ENCODE data around the gene SEMA3A.

SEMA3A gene

DNA sequence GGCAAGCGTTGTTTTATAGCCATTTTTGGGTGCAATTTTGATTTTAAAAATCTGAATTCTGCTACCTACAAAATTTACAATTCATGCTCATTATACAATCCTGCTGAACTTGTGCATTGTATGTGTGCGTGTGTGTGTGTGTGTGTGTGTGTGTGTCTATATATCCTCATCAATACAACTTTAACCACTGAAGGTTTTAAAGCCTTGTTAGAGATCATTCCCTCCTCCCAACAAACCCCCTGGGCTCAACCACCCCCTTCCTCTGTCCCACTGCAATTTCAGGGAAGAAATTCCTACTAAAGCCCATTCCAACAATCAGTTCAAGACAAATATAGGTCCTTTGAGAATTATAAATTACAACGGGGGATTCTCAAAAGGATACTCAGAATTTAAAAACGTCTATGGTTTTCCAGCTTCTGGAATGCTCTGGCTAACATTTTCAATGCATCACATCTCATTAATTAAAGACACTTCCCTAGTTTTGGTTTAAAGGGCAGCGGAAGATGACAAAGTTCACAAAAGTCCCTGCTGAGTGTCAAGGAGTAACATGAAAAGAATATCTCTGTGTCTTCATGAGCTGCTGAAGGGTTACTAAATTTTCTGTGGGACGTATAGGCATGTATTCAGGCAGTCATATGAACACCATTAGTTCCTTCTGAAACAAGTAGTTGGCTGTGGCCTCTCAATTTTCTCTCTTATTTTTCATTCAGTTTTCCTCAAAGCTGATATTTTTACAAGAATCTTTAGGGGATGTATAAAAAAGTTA is 889 bp upstream of the SEMA3A start:
- no peak for DNase-seq (ENCODE audit: low read depth)

DNA sequence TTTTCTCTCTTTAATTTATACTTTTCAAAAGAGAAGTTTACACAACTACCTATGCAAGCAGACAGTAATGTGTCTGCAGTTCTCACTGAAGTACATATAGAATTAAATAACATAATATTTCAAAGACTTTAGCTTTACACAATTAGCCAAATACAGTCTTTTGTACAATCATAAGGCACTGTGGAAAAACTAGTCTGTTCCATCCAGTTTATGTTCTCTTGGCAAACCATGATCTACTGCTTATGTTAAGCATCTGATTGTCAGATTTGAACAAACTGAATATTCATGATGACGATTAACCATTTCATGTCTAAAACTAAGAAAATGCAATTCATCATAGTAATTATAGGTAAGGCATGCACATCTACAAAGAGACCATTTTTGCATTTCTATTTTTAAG is 842 bp downstream of the SEMA3A start:
- no peak for DNase-seq (ENCODE audit: low read depth)

DNA sequence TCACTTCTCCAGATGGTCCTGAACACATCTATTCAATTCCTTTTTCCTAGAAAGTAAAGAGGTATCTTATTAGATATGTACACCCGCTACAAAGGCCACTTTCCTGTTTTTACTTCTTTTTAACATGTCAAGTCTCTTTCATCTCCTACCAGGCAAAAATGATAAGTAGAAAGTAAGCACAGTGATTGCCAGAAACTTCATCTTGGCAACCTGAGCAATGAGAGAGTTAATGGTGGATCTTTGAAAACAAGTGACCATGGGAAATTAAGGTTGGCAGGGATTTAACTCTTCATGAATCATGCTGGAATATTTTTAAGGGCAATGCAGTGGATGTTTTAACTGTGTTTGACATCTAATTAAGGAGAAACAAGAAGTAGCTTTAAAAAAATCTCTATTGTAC is 2.7 kb downstream of the SEMA3A start:
- no peak for DNase-seq (ENCODE audit: low read depth)

DNA sequence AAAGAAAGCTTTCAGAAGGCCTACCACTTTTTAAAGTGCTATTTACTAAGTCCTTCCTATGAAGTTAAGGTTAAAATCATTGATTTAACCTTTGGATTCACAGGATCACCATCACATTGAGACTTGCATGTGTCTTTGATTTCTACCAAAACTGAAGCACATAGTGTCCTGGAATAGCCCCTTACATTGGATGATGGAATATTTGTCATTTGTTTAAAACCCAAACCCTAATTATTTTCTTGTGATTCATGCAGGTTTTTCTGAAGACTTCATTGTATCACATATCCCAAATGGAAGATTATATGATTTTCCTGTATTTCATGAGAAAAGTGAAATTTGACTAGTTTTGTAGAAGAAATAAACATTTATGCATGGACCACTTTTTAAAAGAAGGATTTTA is 3.3 kb downstream of the SEMA3A start:
- no peak for DNase-seq (ENCODE audit: low read depth)

DNA sequence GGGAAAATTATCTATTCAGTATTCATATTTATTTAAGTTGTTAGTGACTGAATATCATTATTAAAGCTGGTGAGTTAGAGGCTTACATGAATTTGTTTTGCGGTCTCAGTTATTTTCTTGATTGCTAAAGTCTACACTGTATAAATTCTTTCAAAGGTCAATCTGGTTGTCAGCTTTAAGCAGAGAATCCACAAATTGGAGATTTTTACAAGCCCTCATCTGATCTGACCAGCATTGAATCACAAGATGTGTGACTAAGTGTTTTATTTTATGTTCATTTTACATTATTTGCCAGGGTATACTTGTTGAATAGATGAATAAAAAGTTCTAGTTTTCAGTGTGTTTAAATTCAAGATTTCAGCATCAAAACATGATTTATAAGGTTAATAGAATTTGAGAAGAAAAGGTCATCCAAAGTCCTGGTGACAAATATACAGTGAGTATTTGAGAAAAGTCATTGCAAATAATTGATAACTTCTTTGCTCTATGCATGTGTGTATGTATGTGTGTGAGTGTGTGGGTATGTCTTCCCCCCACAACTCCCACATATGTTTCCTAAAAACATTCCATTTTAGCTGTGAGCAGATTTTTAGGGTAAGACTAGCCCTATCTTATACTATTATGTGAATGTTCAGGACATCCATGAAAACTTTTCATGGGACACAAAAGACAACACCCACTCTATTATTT is 4.4 kb downstream of the SEMA3A start:
- DNase-seq (ENCODE audit: low read depth), result no peak

DNA sequence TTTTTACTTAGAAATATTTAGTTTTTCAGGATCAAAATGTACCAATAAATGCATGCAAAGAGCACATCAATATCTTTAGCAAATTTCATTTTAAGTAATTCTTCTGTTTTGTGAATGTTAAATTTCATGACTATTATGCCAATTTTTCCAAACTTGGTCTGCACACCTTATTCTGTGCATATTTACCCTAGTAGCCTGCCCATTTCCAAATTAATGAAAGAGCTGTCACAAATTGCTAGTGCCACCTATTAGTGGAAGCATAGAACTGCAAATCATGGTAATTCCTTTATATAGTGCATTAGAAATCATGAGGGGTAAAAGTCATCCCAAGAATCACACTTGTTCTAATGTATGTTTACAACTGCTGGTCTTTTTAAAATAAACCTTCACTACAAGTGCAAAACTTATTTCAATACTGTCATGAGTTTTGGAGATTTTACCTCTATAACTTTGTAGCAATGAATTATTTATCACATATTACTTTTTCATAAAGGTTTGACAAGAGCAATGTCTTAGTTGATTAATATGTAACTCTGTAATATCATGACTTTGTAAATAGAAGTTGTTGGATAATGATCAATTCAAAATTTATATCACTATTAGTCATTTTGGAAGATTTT is 5.7 kb downstream of the SEMA3A start:
- DNase-seq (ENCODE audit: low read depth), result no peak

DNA sequence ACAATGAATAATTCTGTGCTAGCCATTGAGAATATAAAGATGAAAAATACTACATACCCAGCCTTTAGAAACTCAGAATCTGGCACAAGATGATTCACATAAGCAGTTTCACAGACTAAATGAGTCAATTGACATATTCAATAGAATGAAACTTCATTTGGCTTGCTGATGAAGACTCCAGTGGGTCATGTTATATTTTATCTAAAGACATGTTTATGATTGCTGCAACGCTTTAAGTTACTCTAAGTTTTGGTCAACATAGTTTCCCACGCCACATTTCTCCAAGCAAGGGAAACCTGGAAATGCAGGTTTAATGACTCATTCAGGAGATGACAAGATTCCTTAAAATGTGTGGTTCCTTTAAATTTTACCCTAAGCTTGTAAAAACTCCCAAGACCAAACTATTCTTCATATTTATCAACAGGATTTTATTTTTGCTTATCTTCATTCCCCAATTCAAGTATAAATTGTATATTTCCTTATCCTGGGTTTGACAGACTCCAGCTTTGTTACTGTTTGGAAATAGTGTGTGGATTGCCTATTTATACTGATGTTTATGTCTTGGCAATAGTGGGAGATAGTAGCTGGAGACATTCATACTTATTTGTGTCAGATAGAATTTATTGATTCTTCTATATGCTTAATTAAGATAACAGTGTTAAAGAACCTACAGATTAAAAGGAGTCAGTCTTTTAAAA is 6.6 kb downstream of the SEMA3A start:
- DNase-seq (ENCODE audit: low read depth), result no peak

DNA sequence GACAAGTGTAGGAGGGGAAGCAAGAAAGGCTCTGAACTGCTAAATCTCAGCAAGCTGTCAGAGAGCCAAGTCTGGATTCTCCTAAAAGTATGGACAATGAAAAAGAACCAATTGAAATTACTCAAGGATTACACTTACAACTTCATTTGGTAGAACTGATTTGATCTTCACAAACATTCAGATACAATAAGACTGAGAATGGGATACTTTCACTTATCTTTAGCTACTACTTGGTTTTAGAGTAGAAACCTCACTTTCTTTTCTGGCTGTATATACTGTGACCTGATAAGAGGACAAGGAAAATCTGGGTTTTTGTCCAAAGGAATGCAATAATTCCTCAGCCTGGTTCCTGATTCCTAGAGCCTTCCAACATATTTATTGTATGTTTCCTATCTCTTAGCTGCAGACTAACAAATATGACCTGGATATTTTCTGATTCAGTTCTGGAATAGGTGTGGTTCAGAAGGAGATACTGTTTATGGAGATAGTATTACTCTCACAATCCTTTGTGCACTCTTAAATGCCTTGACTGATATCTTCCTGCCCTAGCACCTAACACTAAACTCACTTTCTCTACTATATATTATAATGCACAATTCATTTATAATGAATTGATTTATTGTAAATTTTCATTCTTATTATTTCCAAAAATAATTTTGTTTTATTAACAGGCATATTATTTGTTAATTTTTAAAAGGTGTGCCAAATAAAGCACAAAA is 7.3 kb downstream of the SEMA3A start:
- DNase-seq (ENCODE audit: low read depth), result no peak

DNA sequence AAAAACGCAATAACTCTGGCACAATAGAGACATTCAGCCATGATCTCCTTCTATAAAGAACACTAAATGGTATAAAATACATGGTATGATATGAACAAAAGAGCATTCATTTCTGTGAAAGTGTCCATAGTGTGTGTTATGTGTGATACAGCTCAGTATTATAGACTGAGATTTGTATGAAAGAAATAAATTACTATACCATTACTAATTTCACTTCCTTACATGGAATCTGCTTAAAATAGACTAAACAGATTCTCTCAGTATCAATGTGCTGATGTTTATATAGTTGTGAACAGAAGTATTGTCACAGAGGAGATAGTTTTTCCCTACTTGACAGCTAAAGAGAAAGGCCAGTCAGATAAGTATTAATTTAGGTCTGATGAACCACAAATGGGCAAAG is 10.8 kb downstream of the SEMA3A start:
- DNase-seq (ENCODE audit: low read depth), result no peak

DNA sequence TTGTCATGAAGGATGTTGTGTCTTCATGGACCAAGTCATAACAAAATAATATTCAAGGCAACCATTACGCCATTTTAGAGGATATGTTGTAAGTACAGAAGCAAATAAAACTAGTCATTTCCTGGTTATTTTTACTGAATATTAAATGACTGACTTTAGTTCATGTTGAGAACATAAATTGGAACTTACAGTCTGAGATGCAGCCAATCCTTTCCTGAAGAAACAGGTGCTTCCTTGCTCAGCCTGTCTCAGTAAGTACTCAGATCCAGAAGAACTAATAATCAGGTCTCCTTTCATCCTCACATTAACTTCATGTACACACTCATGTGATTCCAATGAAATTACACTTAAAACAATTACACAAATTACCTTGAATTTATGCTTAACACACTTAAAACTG is 12.3 kb downstream of the SEMA3A start:
- no peak for DNase-seq (ENCODE audit: low read depth)

DNA sequence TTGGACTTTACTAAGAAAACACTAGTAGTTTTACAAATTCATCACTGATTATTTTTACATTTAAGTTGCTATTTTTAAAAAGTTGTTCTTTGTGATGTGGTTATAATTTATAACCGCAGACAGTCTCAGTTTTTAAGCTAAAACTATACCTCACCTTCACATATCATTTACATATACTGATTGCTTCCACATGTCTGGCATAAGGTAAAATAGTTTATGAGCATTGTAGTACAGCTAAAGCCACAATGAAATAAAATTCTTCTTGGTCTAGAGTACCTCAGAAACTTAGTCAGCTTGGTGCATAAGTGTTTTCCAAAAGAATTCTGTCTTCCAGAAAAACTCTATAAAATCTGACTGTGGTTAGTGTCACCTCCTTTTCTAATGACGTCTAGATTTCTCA is 13.0 kb downstream of the SEMA3A start:
- no peak for DNase-seq (ENCODE audit: low read depth)

DNA sequence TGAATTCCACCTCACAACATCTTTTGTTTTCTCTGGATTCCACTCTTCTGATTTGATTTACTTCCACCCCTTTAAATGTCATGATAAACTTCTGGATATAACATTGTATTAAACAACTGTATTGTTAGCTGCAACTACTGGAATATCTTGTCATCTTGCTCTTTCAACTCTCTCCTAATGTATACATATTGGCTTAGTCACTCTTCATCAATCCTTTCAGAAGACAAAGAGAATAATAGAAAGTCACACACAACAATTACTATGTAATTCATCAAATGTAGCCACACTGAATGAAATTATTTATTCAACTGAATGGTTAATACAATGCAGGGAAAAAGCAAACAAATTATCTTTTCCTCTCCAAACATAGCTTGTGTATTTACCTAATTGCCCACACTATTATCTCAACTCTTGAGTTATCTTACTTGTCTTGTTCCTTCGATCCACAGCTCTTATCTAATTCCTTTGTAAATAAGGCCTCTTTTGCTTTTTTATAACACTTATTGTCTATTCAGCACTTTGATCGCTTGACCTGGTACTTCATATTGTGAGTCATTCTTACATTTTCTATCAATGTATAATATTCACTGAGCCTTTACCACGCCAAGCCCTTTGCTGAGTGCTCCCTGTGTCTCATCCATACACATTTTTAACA is 16.7 kb downstream of the SEMA3A start:
- no peak for DNase-seq (ENCODE audit: low read depth)

DNA sequence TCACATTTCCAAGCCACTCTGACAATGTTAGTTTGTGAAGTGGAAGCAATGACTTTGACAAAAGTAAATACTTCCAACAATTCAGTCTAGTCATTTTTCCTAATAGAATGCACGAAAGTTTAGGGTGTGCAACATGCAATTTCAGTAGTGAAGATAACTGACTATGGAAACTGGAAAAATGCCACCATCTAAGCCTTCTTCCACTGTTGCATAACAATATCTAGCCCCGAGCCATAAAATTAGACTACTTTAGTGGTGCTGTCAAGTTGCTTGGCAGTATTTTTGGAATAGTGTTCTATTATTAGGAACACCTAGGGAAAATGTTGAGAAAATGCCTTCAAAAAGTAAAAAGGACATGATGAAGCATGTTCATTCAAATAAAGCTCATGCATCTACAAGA is 17.9 kb downstream of the SEMA3A start:
- no peak for DNase-seq (ENCODE audit: low read depth)

DNA sequence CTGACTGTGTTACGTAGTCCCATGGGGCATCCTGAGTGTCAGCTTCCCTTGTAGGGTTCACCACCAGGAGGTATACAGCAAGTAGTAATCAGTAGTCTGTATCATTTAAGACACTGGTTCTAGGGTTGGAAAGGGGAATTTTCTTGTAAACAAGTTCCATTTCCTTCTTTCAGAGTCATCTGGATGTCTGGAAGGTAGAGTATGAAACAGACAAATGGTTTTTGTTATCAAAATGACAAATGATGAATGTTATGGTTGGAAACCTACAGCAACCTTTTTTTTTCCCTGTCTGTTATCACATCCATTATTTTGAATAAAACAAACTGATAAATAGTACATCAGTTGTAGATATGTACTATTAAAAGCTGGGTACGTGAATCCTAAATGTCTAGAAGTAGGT is 19.1 kb downstream of the SEMA3A start:
- no peak for DNase-seq (ENCODE audit: low read depth)

DNA sequence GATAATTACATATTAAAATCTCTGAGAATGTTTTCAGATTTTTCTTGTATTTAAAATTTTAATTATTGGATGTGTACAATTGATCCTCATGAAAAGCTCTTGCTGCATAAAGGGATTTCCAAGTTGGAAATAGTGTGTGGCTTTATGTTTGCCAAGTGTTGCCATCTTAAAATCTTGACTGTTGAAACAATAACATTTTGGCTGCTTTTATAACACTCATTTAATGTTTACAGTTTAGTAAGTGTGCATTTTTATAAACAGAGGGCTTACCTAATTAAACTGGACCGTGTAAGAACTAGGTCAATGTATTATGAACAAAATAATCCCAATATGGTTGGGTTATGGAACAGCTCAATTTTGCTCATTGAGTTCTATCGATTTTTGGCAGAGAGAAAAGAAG is 23.9 kb downstream of the SEMA3A start:
- DNase-seq (ENCODE audit: low read depth), result no peak

DNA sequence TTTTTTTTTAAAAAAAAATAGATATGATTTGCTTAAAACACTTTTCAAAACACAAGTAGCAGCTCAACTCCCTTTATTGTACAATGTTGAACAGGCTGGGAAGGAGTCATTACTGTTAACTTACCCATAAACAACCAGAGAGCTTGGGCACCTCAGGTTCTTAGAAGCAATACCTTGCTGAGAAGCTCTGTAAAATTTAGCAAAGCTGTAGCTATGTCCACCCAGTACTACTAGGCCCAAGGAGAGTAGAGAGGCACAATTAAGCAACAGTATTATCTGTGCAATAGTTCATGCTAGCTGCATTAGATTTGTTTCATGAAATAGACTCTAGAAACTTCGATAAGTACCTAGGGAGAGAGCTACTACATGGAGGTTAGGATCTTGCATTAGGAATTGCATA is 32.0 kb downstream of the SEMA3A start:
- no peak for DNase-seq (ENCODE audit: low read depth)

DNA sequence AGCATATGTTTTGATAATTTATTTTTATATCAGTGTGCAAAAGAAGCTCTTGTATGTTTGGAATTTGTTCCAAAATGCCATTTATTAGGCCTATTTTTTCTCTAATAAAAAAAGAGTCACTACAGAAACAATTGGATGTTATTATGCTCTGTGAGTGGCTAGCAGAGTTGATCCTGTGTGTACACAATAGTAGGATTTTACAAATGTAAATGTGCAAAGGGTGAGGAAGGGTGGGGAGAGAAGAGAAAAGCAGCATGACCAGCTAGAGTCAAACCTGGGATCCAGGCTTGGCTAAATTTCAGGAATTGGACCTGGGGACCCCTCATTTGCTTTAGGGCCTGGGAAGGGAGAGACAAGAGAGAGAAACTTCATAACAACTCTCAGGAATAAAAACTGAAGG is 32.5 kb downstream of the SEMA3A start:
- no peak for DNase-seq (ENCODE audit: low read depth)

DNA sequence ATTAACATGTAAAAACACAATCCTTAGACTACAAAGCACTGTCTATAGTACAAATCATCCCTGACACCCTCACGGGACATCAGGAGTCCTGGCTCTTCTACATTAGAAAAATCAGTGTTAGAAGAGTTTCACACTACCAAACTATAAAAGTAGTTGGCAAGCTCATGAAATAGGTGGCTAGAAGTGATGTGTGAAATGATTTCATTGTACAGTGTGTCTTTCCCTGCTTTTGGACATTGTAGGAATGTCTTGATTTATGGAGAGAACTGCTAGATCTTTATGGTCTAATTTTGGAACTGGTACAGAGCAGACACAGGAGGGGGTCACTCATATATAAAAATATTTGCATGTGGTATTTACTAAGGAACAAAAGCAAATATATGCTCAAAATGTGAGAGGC is 33.2 kb downstream of the SEMA3A start:
- no peak for DNase-seq (ENCODE audit: low read depth)

DNA sequence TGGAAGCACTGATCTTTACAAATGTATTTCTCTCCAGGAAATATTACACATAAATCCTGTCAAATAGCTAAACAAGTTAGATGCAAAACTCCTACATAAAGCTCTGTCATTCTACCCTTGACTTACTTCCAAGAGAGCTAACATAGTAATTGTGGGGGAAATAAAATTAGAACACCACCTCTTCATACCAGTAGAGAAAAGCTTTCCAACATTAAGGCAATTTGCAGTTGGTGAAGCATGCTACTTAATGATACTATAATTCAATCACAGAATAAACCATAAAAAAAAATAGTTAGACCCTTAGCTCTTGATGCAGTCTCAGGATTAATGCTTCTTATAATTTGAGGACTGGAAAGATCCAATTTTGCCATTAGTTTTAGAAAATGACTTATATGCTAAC is 35.2 kb downstream of the SEMA3A start:
- no peak for DNase-seq (ENCODE audit: low read depth)

DNA sequence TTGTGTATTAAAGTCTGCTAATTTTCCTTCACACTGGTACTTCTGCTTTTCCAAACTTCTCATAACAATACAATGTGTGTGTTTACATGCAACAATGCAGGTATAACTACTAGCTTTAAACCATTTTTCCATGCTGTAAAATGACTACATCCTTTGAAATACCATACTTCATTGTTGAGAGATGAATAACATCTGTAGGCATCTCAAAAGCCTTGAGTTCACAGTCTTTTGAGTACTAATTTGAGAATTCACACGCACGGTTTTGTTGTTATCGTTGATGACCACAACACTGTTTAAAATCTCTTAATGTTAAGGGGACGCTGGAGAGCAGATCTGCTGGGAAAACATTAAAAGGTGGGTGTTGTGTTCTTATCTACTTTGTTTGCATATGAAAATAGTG is 37.4 kb downstream of the SEMA3A start:
- DNase-seq (ENCODE audit: low read depth), result no peak

DNA sequence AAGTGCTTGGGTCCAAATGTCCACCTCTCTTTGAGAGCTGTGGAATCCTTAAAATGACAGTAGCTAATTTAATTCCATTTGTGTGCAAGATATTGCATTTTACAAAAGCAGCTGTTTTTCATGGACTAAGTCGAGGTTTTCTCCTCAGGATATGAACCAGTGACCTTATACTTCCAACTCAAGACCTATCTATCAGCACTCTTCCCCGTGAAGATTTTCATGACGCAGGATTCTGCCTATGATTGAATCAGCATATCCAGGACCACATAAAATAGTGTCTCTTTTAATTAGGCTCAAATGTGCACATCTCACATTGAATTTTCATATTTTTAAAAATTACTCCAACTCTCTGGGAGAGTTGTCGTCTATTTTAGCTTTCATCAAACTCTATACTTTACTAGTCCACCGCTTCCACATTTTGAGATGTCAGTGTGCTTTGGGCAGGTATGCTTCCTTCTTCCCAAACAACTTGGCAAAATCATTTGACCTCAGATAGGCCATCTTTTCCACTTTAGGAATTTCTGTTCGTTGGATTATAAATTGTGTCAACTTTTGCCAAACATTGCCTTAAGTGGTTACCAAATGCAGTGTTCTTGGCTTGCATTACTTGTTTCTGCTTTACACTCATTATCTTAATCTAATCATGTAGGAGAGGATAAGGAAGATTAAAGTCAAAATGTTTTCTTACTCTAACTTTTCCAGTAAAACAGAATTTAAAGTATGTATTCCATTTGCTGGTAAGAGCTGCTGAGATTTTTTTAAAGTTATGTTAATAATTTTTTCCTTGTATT is 39.4 kb downstream of the SEMA3A start:
- no peak for DNase-seq (ENCODE audit: low read depth)
